CD14-positive monocyte (primary cell): ENCODE results near the gene HLA-DQB2. TPM values are rescaled to one million over a fixed set of nuclear protein-coding genes. Genes with fewer than 3 reads are reported as not detected.

ENCODE experiments used
- DNase-seq, 3 donors: peaks; one replicate each; pipeline ENCODE4 v3.0.0-alpha.2; 2011 to 2022
- H2AFZ ChIP-seq: 2 replicates; pipeline ENCODE4 v1.6.0; 2012; ENCODE audit warnings: mild to moderate bottlenecking, low read depth, low read length, inconsistent platforms; ENCODE audit not compliant: insufficient read depth, poor library complexity, severe bottlenecking
- H3K27ac ChIP-seq, 2 donors: 1 replicate in 1 of 2; 2 replicates in 1 of 2; pipeline ENCODE4 v1.5.1; 2012 to 2013; ENCODE audit warnings: low read length in 2 of 2, control low read depth in 1 of 2, inconsistent platforms in 1 of 2, low read depth in 1 of 2, mild to moderate bottlenecking in 1 of 2
- H3K27me3 ChIP-seq, 2 donors: one replicate each; pipeline versions ENCODE4 v1.6.0 to v1.6.1; 2011 to 2013; ENCODE audit warnings: low read length in 2 of 2; ENCODE audit not compliant: control insufficient read depth in 2 of 2, insufficient read depth in 2 of 2
- H3K36me3 ChIP-seq, 2 donors: replicated peaks in 1 of 2; 1 replicate in 1 of 2; 2 replicates in 1 of 2; pipeline versions ENCODE4 v1.5.1 to v1.6.1; 2012 to 2013; ENCODE audit warnings: low read length in 2 of 2, control low read depth in 1 of 2, inconsistent platforms in 1 of 2, mild to moderate bottlenecking in 1 of 2; ENCODE audit not compliant: insufficient read depth in 2 of 2, control insufficient read depth in 1 of 2
- H3K4me1 ChIP-seq, 2 donors: 1 replicate in 1 of 2; 2 replicates in 1 of 2; pipeline versions ENCODE4 v1.5.1 to v1.6.1; 2012 to 2013; ENCODE audit warnings: low read length in 2 of 2, control low read depth in 1 of 2, inconsistent platforms in 1 of 2, mild to moderate bottlenecking in 1 of 2, moderate library complexity in 1 of 2; ENCODE audit not compliant: insufficient read depth in 2 of 2, control insufficient read depth in 1 of 2
- H3K4me2 ChIP-seq: replicated peaks from 2 replicates; pipeline ENCODE3; 2012; ENCODE audit warnings: low read length, moderate library complexity, mild to moderate bottlenecking; ENCODE audit not compliant: poor library complexity, severe bottlenecking; ENCODE audit errors: extremely low read depth
- H3K4me3 ChIP-seq, 3 experiments: fragments of 200-600 bp in 1 of 3; sonication (generic) in 1 of 3; replicated peaks in 1 of 3; 1 replicate in 2 of 3; 2 replicates in 1 of 3; pipeline ENCODE4 v1.5.1; 2011 to 2013; ENCODE audit warnings: low read length in 3 of 3, mild to moderate bottlenecking in 3 of 3, control low read depth in 2 of 3, low read depth in 2 of 3, inconsistent platforms in 1 of 3, moderate library complexity in 1 of 3
- H3K79me2 ChIP-seq: 2 replicates; pipeline ENCODE4 v1.6.0; 2012; ENCODE audit warnings: mild to moderate bottlenecking, control low read depth, inconsistent platforms, low read length, moderate library complexity; ENCODE audit not compliant: insufficient read depth
- H3K9ac ChIP-seq: 2 replicates; pipeline ENCODE4 v1.6.0; 2017; ENCODE audit warnings: low read length, mild to moderate bottlenecking; ENCODE audit not compliant: insufficient read depth, poor library complexity, severe bottlenecking
- H3K9me3 ChIP-seq, 2 donors: replicated peaks in 1 of 2; 1 replicate in 1 of 2; 2 replicates in 1 of 2; pipeline versions ENCODE4 v1.5.1 to v1.6.1; 2012 to 2013; ENCODE audit warnings: low read length in 2 of 2, control low read depth in 1 of 2; ENCODE audit not compliant: control insufficient read depth in 1 of 2, insufficient read depth in 1 of 2
- H4K20me1 ChIP-seq: 2 replicates; pipeline ENCODE4 v1.6.0; 2012; ENCODE audit warnings: mild to moderate bottlenecking, low read length, control low read depth, moderate library complexity; ENCODE audit not compliant: insufficient read depth
- H3K27ac Mint-ChIP-seq, 7 donors: one replicate each; pipeline ENCODE4 v1.8.0; 2020; ENCODE audit warnings: mild to moderate bottlenecking in 7 of 7, mixed read lengths in 7 of 7, moderate library complexity in 6 of 7, inconsistent platforms in 2 of 7
- H3K27me3 Mint-ChIP-seq, 3 donors: one replicate each; pipeline ENCODE4 v1.8.0; 2021 to 2022; ENCODE audit warnings: low read depth in 3 of 3, mild to moderate bottlenecking in 3 of 3, mixed read lengths in 3 of 3, moderate library complexity in 3 of 3, inconsistent platforms in 1 of 3
- H3K36me3 Mint-ChIP-seq, 2 donors: one replicate each; pipeline ENCODE4 v1.8.0; 2020; ENCODE audit warnings: mixed read lengths in 2 of 2, inconsistent platforms in 1 of 2, mild to moderate bottlenecking in 1 of 2
- H3K4me1 Mint-ChIP-seq: one replicate; pipeline ENCODE4 v1.8.0; 2020; ENCODE audit warnings: mild to moderate bottlenecking, mixed read lengths
- H3K4me3 Mint-ChIP-seq, 2 donors: one replicate each; pipeline ENCODE4 v1.8.0; 2020; ENCODE audit warnings: mild to moderate bottlenecking in 2 of 2, mixed read lengths in 2 of 2, moderate library complexity in 1 of 2
- H3K9me3 Mint-ChIP-seq, 7 donors: one replicate each; pipeline ENCODE4 v1.8.0; 2020 to 2022; ENCODE audit warnings: mixed read lengths in 7 of 7, mild to moderate bottlenecking in 6 of 7, moderate library complexity in 6 of 7, inconsistent platforms in 2 of 7
- WGBS: methylation state at CpG from one replicate; pipeline ENCODE4 v1.1.5; 2013; ENCODE audit warnings: missing lambda C conversion rate; ENCODE audit not compliant: insufficient coverage; 5-methylcytosine and 5-hydroxymethylcytosine counted together
- intact Hi-C, 2 donors: fragments of 100-400 bp; cut with micrococcal nuclease; formaldehyde crosslinking; loops; one replicate each; pipeline versions ENCODE4 v1.15.0 to v1.15.1; 2023
- polyA plus RNA-seq, 3 donors: library from polyadenylated mRNA; depleted of rRNA in 1 of 3; unstranded in 2 of 3; stranded (reverse) in 1 of 3; fragments of 300-500 nt in 2 of 3; fragments of >200 nt in 1 of 3; fragmentation: Illumina TruSeq in 2 of 3; gene quantifications; 1 replicate in 2 of 3; 2 replicates in 1 of 3; pipeline ENCODE4 v1.2.3, GENCODE V29; 2012 to 2021
- TF ChIP-seq, protein P1 (sequence below): fragments of 200-600 bp; IDR thresholded peaks from one replicate; pipeline ENCODE4 v1.8.0; 2022; ENCODE audit warnings: antibody characterized with exemption, mild to moderate bottlenecking

HLA-DQB2 gene
- polyA plus RNA-seq, 3 donors: 4.4 to 37.5 TPM; not detected in 1

- TF ChIP-seq, protein P1, sequence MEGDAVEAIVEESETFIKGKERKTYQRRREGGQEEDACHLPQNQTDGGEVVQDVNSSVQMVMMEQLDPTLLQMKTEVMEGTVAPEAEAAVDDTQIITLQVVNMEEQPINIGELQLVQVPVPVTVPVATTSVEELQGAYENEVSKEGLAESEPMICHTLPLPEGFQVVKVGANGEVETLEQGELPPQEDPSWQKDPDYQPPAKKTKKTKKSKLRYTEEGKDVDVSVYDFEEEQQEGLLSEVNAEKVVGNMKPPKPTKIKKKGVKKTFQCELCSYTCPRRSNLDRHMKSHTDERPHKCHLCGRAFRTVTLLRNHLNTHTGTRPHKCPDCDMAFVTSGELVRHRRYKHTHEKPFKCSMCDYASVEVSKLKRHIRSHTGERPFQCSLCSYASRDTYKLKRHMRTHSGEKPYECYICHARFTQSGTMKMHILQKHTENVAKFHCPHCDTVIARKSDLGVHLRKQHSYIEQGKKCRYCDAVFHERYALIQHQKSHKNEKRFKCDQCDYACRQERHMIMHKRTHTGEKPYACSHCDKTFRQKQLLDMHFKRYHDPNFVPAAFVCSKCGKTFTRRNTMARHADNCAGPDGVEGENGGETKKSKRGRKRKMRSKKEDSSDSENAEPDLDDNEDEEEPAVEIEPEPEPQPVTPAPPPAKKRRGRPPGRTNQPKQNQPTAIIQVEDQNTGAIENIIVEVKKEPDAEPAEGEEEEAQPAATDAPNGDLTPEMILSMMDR: no peak
- no peaks in the 10 kb centered on the region for H3K9me3 ChIP-seq
- no peaks in the 10 kb centered on the region for H3K36me3 Mint-ChIP-seq
Observed at GRCh38 chr6:32779036-32779435, 15.7 kb upstream of the HLA-DQB2 start.

GRCh38 chr6:32775071-32775470 lies 11.7 kb upstream of the HLA-DQB2 start:
- no peaks in the 10 kb centered on the region for H3K36me3 ChIP-seq

More at GRCh38 chr6:32779036-32779435, 15.7 kb upstream of the HLA-DQB2 start:
- no peaks in the 10 kb centered on the region for H3K79me2 ChIP-seq
- peaks cover 7% of the 10 kb centered on the region for H3K4me1 Mint-ChIP-seq
- H3K4me1 ChIP-seq: no peaks in the 10 kb centered on the region
- no peak for DNase-seq
- H3K4me2 ChIP-seq: no peak overlapping the region
- no peak overlapping the region for H3K9ac ChIP-seq
- intact Hi-C loops: no loop called here
- no peak overlapping the region for H3K4me3 ChIP-seq
- H2AFZ ChIP-seq: no peak overlapping the region
- H3K27me3 Mint-ChIP-seq: peaks cover 0 to 3% (median 2%) of the 10 kb centered on the region in 3 donors
- no peak overlapping the region for H3K27ac ChIP-seq
- peaks cover 0 to 8% (median 2%) of the 10 kb centered on the region in 7 donors for H3K9me3 Mint-ChIP-seq
- H4K20me1 ChIP-seq: no peaks in the 10 kb centered on the region
- H3K36me3 ChIP-seq: no peaks in the 10 kb centered on the region
- H3K27ac Mint-ChIP-seq: no peak overlapping the region
- H3K4me3 Mint-ChIP-seq: no peak overlapping the region
- H3K27me3 ChIP-seq: no peaks in the 10 kb centered on the region

More at GRCh38 chr6:32775071-32775470, 11.7 kb upstream of the HLA-DQB2 start:
- H3K4me3 ChIP-seq: no peak overlapping the region
- TF ChIP-seq, protein P1: no peak
- H3K27me3 ChIP-seq: peaks cover 8 to 12% of the 10 kb centered on the region in 2 donors
- no peak overlapping the region for H3K4me2 ChIP-seq
- intact Hi-C loops: no loop called here
- H3K27ac Mint-ChIP-seq: no peak overlapping the region
- H3K36me3 Mint-ChIP-seq: no peaks in the 10 kb centered on the region
- WGBS: 100% methylated on average over 1 of the region's 1 CpG
- H3K27ac ChIP-seq: no peak overlapping the region
- peaks cover 10 to 19% (median 15%) of the 10 kb centered on the region in 3 donors for H3K27me3 Mint-ChIP-seq
- H3K9ac ChIP-seq: no peak overlapping the region
- H3K9me3 Mint-ChIP-seq: peaks cover 0 to 1% (median 0%) of the 10 kb centered on the region in 7 donors
- H3K4me1 Mint-ChIP-seq: peaks cover 5% of the 10 kb centered on the region
- H3K79me2 ChIP-seq: no peaks in the 10 kb centered on the region
- H3K4me3 Mint-ChIP-seq: no peak overlapping the region
- no peak for DNase-seq
- no peaks in the 10 kb centered on the region for H3K9me3 ChIP-seq
- no peaks in the 10 kb centered on the region for H3K4me1 ChIP-seq
- no peaks in the 10 kb centered on the region for H4K20me1 ChIP-seq
- no peak overlapping the region for H2AFZ ChIP-seq
